Hepatic stellate cell (primary cell): ENCODE measurements around the gene EMP1.

ENCODE experiments used
- DNase-seq: peaks from one replicate; pipeline ENCODE4 v3.0.0; 2011; ENCODE audit warnings: low spot score

The EMP1 gene

GRCh38 chr12:13196130-13196921 is at the start of gene EMP1:
EMP1 (plus strand) TSS chr12:13196726; CDS start chr12:13211511, 14,785 bp downstream.
- peak; percentile 75 for DNase-seq

- DNase-seq, result no peak
Measured at GRCh38 chr12:13147688-13148484, 48.6 kb upstream of the EMP1 start.

GRCh38 chr12:13148485-13148847 is 48.1 kb upstream of the EMP1 start:
- DNase-seq, result no peak

- no peak for DNase-seq
Measured at GRCh38 chr12:13149411-13149810, 47.1 kb upstream of the EMP1 start.

- no peak for DNase-seq
Measured at GRCh38 chr12:13152281-13152680, 44.2 kb upstream of the EMP1 start.

- DNase-seq, result no peak
Measured at GRCh38 chr12:13152756-13153155, 43.8 kb upstream of the EMP1 start.

- DNase-seq, result no peak
Measured at GRCh38 chr12:13153180-13153579, 43.3 kb upstream of the EMP1 start.

GRCh38 chr12:13154027-13154538 is 42.4 kb upstream of the EMP1 start:
- no peak for DNase-seq

GRCh38 chr12:13154831-13155230 is 41.7 kb upstream of the EMP1 start:
- no peak for DNase-seq

- no peak for DNase-seq
Measured at GRCh38 chr12:13156277-13156676, 40.2 kb upstream of the EMP1 start.

GRCh38 chr12:13161172-13161571 is 35.4 kb upstream of the EMP1 start:
- no peak for DNase-seq

- no peak for DNase-seq
Measured at GRCh38 chr12:13162904-13163303, 33.6 kb upstream of the EMP1 start.

- no peak for DNase-seq
Measured at GRCh38 chr12:13163868-13164635, 32.5 kb upstream of the EMP1 start.

- no peak for DNase-seq
Measured at GRCh38 chr12:13164921-13165616, 31.5 kb upstream of the EMP1 start.

- peak; percentile 49 for DNase-seq
Measured at GRCh38 chr12:13165617-13166041, 30.9 kb upstream of the EMP1 start.

- DNase-seq, result no peak
Measured at GRCh38 chr12:13167226-13167625, 29.3 kb upstream of the EMP1 start.

GRCh38 chr12:13167906-13168305 is 28.6 kb upstream of the EMP1 start:
- DNase-seq, result no peak

GRCh38 chr12:13169272-13169671 is 27.3 kb upstream of the EMP1 start:
- no peak for DNase-seq

- DNase-seq, result no peak
Measured at GRCh38 chr12:13170892-13171490, 25.5 kb upstream of the EMP1 start.

- DNase-seq, result no peak
Measured at GRCh38 chr12:13171921-13172859, 24.3 kb upstream of the EMP1 start.
